ENCODE measurements around the gene SETD1B. TPM values are rescaled to one million over a fixed set of nuclear protein-coding genes. Genes with fewer than 3 reads are reported as not detected.

Gene SETD1B
- total and polyA plus RNA-seq, 2 donors (not counting 3 experiments of a cell fraction or from before 2014, with no cell fraction given), result 2.6 to 27.0 TPM

- DNase-seq (ENCODE audit: low read depth, low spot score) (no peak), FAIRE-seq (no peak)
- no peak overlapping the region for H3K4me2 ChIP-seq (ENCODE audit: insufficient read depth, low read length)
- CTCF ChIA-PET, result interaction anchor here (0.7 to 1.3 kb wide), 2 partner anchors 9 to 79 kb away, joined by 3 to 4 read pairs; no protein-coding TSS in a partner anchor
- H3K79me2 ChIP-seq (ENCODE audit: control insufficient read depth, insufficient read depth, low read length), result no peaks in the 10 kb centered on the region
- no TSS peak for BruUV-seq (replicated peaks)
- no peak overlapping the region for H3K9ac ChIP-seq (replicated peaks; ENCODE audit: extremely low read depth, insufficient read depth, low read length)
- intact Hi-C loops (cut with micrococcal nuclease) (no loop called here), dilution Hi-C loops (cut with MboI; ENCODE audit: extremely low pct_ligation_motif_present, low sequenced_read_pairs) (no loop called here)
- no peaks in the 10 kb centered on the region for H3K9me3 ChIP-seq (replicated peaks; ENCODE audit: control insufficient read depth, insufficient read depth, low read length)
- TF ChIP-seq GATA2 (IDR thresholded peaks at IDR 0.05; ENCODE audit: insufficient read depth, insufficient read length, low read depth, low read length) (no peak), CTCF (IDR thresholded peaks at IDR 0.05; ENCODE audit: extremely low read depth in 1 of 2, insufficient read depth in 1 of 2, low read depth in 1 of 2, low read length in 2 of 2) (no peak), JUN (IDR thresholded peaks at IDR 0.05; ENCODE audit: borderline replicate concordance, insufficient read depth, insufficient read length, low read depth) (no peak), MYC (IDR thresholded peaks at IDR 0.05; ENCODE audit: low read depth, low read length) (no peak), EZH2 (IDR thresholded peaks at IDR 0.05; ENCODE audit: borderline replicate concordance, low read depth, low read length, severe bottlenecking) (no peak), POLR2A (IDR thresholded peaks at IDR 0.05; ENCODE audit: low read depth, low read length) (no peak), FOS (IDR thresholded peaks at IDR 0.05; ENCODE audit: borderline replicate concordance, insufficient read depth, low read length) (no peak), MAX (IDR thresholded peaks at IDR 0.05; ENCODE audit: insufficient read depth, insufficient read length) (no peak)
- H3K4me3 ChIP-seq (replicated peaks in 1 of 3; ENCODE audit: insufficient read depth in 1 of 3, low read depth in 1 of 3, low read length in 3 of 3), result no peak overlapping the region
- H2AFZ ChIP-seq (ENCODE audit: low read depth, low read length), result no peak overlapping the region
- H3K36me3 ChIP-seq (ENCODE audit: control insufficient read depth in 2 of 2, extremely low read depth in 1 of 2, insufficient read depth in 2 of 2, low read length in 2 of 2), result no peaks in the 10 kb centered on the region
- no peaks in the 10 kb centered on the region for H4K20me1 ChIP-seq (replicated peaks; ENCODE audit: control insufficient read depth, extremely low read depth, insufficient read depth, low read length)
- POLR2A ChIA-PET, result no interaction called here
- no peak overlapping the region for H3K27ac ChIP-seq (ENCODE audit: insufficient read depth, low read depth, low read length)
- H3K9me1 ChIP-seq (replicated peaks; ENCODE audit: control insufficient read depth, extremely low read depth, insufficient read depth, low read length), result no peaks in the 10 kb centered on the region
- H3K4me1 ChIP-seq (ENCODE audit: control insufficient read depth, extremely low read depth, insufficient read depth, low read length), result no peaks in the 10 kb centered on the region
- no peaks in the 10 kb centered on the region for H3K27me3 ChIP-seq (ENCODE audit: control insufficient read depth in 2 of 2, insufficient read depth in 2 of 2, low read length in 2 of 2)
Observed at GRCh38 chr12:121873216-121873569, 69.4 kb downstream of the SETD1B start.

Measured in endothelial cell of umbilical vein (primary cell).